NAMALWA (cell line): ENCODE measurements around the gene MFAP1.
"Not testable (repeated sequence)": the region's sequence is repeated elsewhere in the genome, so short reads cannot be mapped to it uniquely, and the experiment has no call there.

ENCODE experiments used
- DNase-seq: peaks from one replicate; pipeline ENCODE4 v3.0.0-alpha.2; 2015; ENCODE audit warnings: low spot score

The MFAP1 gene

GRCh38 chr15:43824302-43825246 lies at the start of gene MFAP1:
Gene MFAP1 (minus strand): TSS chr15:43824690. CDS start chr15:43824569, 121 bp downstream.
- DNase-seq: peak; percentile 97

GRCh38 chr15:43873651-43874050 lies 49.2 kb upstream of the MFAP1 start:
- no peak for DNase-seq

DNA sequence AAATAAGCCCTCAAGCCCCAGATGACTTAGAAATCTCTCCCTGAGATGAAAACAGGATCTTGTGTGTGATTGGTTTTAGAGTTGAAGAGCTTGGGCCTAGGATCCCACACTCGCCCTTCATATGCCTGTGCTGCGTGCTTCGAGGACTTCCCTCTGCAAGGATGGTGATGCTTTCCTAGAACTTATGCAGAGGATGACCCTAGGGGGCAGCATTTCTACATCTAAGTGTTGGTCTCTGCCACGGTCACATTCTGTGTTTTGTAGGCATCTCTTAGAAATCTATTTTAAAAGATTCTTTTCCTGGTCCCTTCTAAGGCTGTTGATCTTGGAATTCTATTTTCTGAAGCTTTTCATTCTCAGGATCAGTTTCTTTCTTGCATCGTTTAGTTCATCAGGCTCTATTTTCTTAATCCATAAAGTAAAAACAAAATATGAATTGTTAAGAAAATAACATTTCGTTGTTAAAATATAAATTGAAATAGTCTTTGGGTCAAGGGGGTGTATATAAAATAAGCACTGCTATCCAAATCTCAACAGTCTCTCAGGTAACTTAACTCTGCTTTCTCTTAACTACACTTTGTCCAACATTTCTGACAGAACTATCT lies 48.0 kb upstream of the MFAP1 start:
- DNase-seq: peak; percentile 76

- no peak for DNase-seq
These were observed 47.3 kb upstream of the MFAP1 start for GRCh38 chr15:43871835-43872234.

DNA sequence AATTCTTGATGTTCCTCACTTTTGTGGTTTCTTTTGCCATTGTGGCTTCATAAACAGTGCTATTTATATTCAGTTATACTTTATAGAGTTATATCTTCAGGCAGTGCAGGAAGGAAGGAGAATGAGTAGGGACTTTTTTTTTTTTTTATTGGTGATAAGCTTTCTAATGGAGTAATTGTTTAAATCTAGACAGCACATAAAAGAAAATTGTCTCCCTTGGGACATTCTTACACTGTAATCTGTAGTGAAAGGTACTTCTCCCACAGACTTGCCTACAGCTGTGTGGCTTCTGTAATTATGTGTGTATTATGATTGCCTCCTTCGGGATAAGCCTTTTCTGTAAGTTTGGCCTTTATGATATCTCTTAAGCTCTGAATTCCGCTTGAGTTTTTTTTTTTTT lies 43.9 kb upstream of the MFAP1 start:
- no peak for DNase-seq

- no peak for DNase-seq
These were observed 42.6 kb upstream of the MFAP1 start for GRCh38 chr15:43867096-43867495.

DNA sequence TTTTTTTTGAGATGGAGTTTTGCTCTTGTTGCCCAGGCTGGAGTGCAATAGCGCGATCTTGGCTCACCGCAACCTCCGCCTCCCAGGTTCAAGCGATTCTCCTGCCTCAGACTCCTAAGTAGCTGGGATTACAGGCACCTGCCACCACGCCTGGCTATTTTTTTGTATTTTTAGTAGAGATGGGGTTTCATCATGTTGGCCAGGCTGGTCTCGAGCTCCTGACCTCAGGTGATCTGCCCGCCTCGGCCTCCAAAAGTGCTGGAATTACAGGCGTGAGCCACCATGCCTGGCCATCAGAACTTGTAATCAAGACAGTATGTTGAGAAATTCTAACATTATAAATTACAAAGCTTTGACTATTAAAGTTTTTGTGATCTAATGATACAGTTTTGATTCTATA lies 42.1 kb upstream of the MFAP1 start:
- DNase-seq: not testable (repeated sequence)

DNA sequence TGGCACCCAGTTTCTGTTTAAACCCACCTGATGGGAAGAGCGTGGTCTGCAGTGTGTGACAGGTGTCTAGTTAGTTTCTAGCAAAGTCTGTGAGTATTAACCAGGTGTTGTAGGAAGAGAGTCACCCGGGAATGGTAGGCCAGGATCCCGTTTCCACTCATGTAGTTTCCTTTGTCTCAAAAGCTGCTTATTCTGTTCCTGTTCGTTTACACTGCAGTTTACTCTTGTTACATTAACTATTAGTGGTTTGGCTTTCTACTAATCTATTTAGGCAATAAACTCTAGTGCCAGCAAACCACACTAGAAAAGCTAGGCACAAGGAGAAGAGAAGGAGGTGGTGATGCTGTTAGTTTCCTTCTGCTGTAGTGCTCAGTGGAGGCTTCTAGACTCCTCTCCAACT lies 35.1 kb upstream of the MFAP1 start:
- DNase-seq: no peak

- no peak for DNase-seq
These were observed 30.3 kb upstream of the MFAP1 start for GRCh38 chr15:43854801-43855200.

DNA sequence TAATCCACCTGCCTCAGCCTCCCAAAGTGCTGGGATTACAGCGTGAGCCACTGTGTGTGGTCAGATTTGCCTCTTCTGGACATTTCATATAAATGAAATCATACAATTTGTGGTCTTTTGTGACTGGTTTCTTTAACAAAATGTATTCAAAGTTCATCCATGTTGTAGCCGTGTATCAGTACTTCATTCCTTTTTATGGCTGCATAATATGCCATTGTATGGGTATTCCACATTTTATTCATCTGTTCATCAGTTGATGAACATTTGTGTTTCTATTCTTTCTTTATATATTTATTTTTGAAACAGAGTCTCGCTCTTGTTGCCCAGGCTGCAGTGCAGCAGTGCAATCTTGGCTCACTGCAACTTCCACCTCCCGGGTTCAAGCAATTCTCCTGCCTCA lies 28.1 kb upstream of the MFAP1 start:
- no peak for DNase-seq

GRCh38 chr15:43851251-43851650 lies 26.8 kb upstream of the MFAP1 start:
- no peak for DNase-seq

- no peak for DNase-seq
These were observed 20.9 kb upstream of the MFAP1 start for GRCh38 chr15:43845421-43845820.

DNA sequence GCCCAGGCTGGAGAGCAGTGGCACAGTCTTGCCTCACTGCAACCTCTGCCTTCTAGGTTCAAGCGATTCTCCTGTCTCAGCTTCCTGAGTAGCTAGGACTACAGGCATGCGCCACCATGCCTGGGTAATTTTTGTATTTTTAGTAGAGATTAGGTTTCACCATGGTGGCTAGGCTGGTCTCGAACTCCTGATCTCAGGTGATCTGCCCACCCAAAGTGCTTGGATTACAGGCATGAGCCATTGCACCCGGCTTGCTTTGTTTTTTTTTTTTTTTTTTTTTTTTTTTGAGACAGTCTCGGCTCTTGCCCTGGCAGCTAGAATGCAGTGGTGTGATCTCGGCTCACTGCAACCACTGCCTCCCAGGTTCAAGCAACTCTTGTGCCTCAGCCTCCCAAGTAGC lies 8.0 kb upstream of the MFAP1 start:
- DNase-seq: not testable (repeated sequence)

DNA sequence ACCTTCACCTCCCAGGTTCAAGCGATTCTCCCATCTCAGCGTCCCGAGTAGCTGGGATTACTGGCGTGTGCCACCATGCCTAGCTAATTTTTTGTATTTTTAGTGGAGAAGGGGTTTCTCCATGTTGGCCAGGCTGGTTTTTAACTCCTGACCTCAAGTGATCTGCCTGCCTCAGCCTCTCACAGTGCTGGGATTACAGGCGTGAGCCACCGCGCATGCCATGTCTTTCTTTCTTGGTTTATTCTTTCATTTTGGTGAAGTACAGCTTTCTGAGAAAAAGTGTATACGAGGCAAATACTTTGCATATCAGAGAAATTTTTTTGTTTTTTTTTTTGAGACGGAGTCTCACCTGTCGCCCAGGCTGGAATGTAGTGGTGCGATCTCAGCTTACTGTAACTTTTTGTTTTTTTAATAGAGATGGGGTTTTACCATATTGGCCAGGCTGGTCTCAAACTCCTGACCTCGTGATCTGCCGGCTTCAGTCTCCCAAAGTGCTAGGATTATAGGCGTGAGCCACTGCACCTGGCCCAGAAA lies 7.1 kb upstream of the MFAP1 start:
- DNase-seq: not testable (repeated sequence)

GRCh38 chr15:43830691-43831275 lies 6.3 kb upstream of the MFAP1 start:
- DNase-seq: peak; percentile 40

DNA sequence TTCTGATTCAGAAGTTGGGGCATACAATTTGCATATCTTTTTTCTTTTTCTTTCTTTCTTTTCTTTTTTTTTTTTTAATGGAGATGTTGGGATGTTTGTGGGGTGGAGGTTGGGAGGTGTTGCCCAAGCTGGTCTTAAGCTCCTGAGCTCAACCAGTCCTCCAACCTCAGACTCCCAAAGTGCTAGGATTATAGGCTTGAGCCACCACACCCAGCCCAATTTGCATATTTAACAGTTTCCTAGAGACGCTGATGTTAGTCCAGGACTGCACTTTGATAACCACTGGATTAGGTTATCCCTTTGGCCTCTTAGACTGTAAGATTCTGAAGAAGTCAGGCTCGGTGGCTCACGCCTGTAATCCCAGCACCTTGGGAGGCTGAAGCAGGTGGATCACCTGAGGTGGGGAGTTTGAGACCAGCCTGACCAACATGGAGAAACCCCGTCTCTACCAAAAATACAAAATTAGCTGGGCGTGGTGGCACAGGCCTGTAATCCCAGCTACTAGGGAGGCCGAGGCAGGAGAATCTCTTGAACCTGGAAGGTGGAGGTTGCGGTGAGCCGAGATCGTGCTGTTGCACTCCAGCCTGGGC lies 5.6 kb upstream of the MFAP1 start:
- not testable (repeated sequence) for DNase-seq

GRCh38 chr15:43828061-43828657 lies 3.7 kb upstream of the MFAP1 start:
- DNase-seq: peak; percentile 71

DNA sequence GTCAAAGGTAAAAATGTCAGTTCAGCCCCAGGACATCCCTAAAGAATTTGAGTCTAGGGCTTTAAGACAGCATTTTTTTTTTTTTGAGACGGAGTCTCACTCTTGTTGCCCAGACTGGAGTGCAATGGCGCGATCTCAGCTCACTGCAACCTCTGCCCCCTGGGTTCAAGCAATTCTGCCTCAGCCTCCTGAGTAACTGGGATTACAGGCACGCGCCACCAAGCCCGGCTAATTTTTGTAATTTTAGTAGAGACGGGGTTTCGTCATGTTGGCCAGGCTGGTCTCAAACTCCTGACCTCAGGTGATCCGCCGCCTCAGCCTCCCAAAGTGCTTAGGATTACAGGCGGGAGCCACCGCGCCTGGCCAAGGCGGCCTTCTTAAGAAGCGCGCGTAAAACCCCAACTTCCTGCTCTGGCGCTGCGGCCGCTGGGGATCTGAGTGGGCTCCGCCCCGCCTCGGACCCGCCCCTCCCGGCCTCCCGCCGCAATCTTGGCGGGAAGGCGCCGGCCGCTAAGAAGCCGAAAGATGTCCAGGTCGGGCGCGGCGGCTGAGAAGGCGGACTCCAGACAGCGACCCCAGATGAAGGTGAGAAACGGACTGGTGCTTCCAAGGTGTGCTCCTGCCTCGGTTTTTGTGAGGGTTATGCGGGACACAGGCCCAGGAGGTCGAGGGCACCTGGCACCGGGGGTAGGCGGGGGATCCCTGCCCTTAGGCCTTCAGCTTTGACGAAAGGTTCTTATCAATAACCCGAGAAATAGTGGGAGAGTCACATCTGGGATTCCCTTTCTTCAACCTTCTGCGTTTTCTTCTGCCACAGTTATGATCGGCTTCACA lies 2.2 kb upstream of the MFAP1 start, which contains the start of gene WDR76:
TSS of gene WDR76 (plus strand) at position 495 of the 834 bp plus-strand sequence. CDS start at position 526, 31 bp downstream.
- DNase-seq: peak; percentile 87

GRCh38 chr15:43826029-43826507 lies 1.6 kb upstream of the MFAP1 start:
- DNase-seq: no peak

DNA sequence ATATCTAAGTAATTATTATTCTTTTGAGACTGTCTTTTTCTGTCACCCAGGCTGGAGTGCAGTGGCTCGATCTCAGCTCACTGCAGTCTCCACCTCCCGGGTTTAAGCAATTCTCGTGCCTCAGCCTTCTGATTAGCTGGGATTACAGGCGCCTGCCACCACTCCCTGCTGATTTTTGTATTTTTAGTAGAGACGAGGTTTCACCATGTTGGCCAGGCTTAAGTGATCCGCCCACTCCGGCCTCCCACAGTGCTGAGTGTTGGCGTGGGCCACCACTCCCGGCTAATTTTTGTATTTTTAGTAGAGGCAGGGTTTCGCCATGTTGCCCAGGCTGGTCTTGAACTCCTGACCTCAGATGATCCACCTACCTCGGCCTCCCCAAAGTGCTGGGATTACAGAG lies 815 bp upstream of the MFAP1 start:
- not testable (repeated sequence) for DNase-seq

DNA sequence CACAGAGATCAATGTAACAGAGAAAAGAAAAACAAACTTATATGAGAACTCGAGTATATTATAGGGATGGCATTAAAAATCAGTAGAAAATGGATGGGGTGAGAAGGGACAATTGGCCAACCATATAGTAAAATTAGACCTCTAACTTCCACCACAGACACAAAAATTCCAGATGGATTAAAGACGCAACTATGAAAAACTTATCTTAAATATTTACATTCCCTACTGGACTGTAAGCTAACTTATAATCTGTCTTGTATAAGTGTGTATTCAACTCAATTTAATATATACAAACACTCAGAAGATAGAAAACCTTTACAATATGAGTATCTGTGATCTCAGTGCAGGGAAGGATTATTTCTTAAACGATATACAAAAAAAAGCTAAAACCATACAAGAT lies 3.0 kb downstream of the MFAP1 start:
- no peak for DNase-seq
